Right lobe of liver (tissue), 4 donors: ENCODE data around the gene ERMAP.

Experiments
- POLR2A ChIP-seq: fragments of 450-650 bp; IDR thresholded peaks from one replicate; pipeline ENCODE4 v1.6.1; 2017; ENCODE audit warnings: antibody characterized with exemption, mild to moderate bottlenecking
- TF ChIP-seq, protein P1 (sequence below), 4 donors: fragments of 200-600 bp in 3 of 4; fragments of 450-650 bp in 1 of 4; IDR thresholded peaks; one replicate each; pipeline versions ENCODE4 v1.5.1 to v1.8.0; 2016 to 2022; ENCODE audit warnings: antibody characterized with exemption in 4 of 4, mild to moderate bottlenecking in 2 of 4
- donor health status: DM: no; HTN: no; CAD: no.
- donor health status: DM: no; HTN: no; CAD: no.
- donor health status: DM: no; HTN: yes; CAD: no.

- TF ChIP-seq, protein P1, sequence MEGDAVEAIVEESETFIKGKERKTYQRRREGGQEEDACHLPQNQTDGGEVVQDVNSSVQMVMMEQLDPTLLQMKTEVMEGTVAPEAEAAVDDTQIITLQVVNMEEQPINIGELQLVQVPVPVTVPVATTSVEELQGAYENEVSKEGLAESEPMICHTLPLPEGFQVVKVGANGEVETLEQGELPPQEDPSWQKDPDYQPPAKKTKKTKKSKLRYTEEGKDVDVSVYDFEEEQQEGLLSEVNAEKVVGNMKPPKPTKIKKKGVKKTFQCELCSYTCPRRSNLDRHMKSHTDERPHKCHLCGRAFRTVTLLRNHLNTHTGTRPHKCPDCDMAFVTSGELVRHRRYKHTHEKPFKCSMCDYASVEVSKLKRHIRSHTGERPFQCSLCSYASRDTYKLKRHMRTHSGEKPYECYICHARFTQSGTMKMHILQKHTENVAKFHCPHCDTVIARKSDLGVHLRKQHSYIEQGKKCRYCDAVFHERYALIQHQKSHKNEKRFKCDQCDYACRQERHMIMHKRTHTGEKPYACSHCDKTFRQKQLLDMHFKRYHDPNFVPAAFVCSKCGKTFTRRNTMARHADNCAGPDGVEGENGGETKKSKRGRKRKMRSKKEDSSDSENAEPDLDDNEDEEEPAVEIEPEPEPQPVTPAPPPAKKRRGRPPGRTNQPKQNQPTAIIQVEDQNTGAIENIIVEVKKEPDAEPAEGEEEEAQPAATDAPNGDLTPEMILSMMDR (IDR thresholded peaks at IDR 0.05), result no peak
- no peak for TF ChIP-seq POLR2A
Observed at GRCh38 chr1:42768172-42768571, 48.8 kb upstream of the ERMAP start.
